Pancreas (tissue), 10 donors: ENCODE measurements around the gene CYSTM1. TPM values are rescaled to one million over a fixed set of nuclear protein-coding genes. Genes with fewer than 3 reads are reported as not detected.

Experiments used
- ATAC-seq, 4 donors: fragments of 200-7000 bp; cut with Tn5 transposase; one replicate each; pipeline versions ENCODE4 v1.8.0 to v1.9.1; 2020; ENCODE audit warnings: mild to moderate bottlenecking in 4 of 4, moderate library complexity in 4 of 4
- DNase-seq, 6 donors: peaks; one replicate each; pipeline ENCODE4 v3.0.0-alpha.2; 2020
- FAIRE-seq: peaks from 2 replicates; lab custom pipeline; 2012; peaks lifted over from hg19 to GRCh38; lab: Jason Lieb, UNC
- H3K27ac ChIP-seq, 4 donors: fragments of 200-600 bp; sonication (generic); 1 replicate in 3 of 4; 2 replicates in 1 of 4; pipeline versions ENCODE4 v1.5.0 to v1.8.0; 2020
- H3K27me3 ChIP-seq, 4 donors: fragments of 200-600 bp; one replicate each; pipeline ENCODE4 v1.8.0; 2021
- H3K36me3 ChIP-seq, 3 donors: fragments of 200-600 bp; sonication (generic) in 1 of 3; one replicate each; pipeline versions ENCODE4 v1.5.0 to v1.8.0; 2020 to 2021
- H3K4me1 ChIP-seq, 3 donors: fragments of 200-600 bp; one replicate each; pipeline ENCODE4 v1.8.0; 2021
- H3K4me3 ChIP-seq, 4 donors: fragments of 200-600 bp; sonication (generic) in 2 of 4; one replicate each; pipeline versions ENCODE4 v1.5.0 to v1.8.0; 2020 to 2021
- H3K9me3 ChIP-seq, 4 donors: fragments of 200-600 bp; one replicate each; pipeline ENCODE4 v1.8.0; 2021
- CTCF ChIP-seq, 4 donors: fragments of 200-600 bp; sonication (generic) in 3 of 4; IDR thresholded peaks; one replicate each; pipeline versions ENCODE4 v1.5.0 to v1.8.0; 2021; ENCODE audit warnings: antibody characterized with exemption in 4 of 4
- WGBS, 2 donors: extraction: QIAGEN DNeasy Blood & Tissue Kit; methylation state at CpG; one replicate each; pipeline ENCODE4 v1.1.7; 2013; 5-methylcytosine and 5-hydroxymethylcytosine counted together
- intact Hi-C, 3 donors: fragments of 100-400 bp; cut with DNase I; formaldehyde crosslinking; loops; one replicate each; pipeline versions ENCODE4 v1.11.1 to v1.14.2; 2022
- polyA plus RNA-seq, 2 donors: library from polyadenylated mRNA; stranded (reverse); fragments of 200-250 nt; gene quantifications; one replicate each; pipeline ENCODE4 v1.2.3, GENCODE V29; 2013
- total RNA-seq, 6 donors: library from RNA; stranded (reverse); fragmentation: NEBNext Ultra II Directional in 4 of 6; extraction: Animal tissue kit (Norgen Biotek cat#: 25700) in 4 of 6; gene quantifications; one replicate each; pipeline versions ENCODE4 v1.2.1 to v1.2.4, GENCODE V29; 2021 to 2023
- donor health status: healthy with polysubstance abuse.
- donor health status: DM: no; HTN: no; CAD: no; lungs with moderate emphysema.
- donor health status: DM: no; HTN: no; CAD: no.
- donor health status: control.
- donor health status: control.
- donor health status: Bipolar disorder and iron deficiency.
- donor health status: DM: yes; HTN: yes; CAD: no.
- donor health status: DM: no; HTN: no; CAD: no.
- donor health status: DM: no; HTN: no; CAD: no.
- donor health status: DM: yes; HTN: yes; CAD: no.

CYSTM1 gene
- total and polyA plus RNA-seq, 8 donors, result 30.2 to 185 (median 52.8) TPM

GRCh38 chr5:140246378-140247122 lies 71.6 kb downstream of the CYSTM1 start:
- Histone ChIP-seq H3K27ac (no peak overlapping the region), H3K4me1 (peaks cover 15 to 22% (median 19%) of the 10 kb centered on the region in 3 donors), H3K27me3 (no peaks in the 10 kb centered on the region), H3K4me3 (no peak overlapping the region), H3K36me3 (peaks cover 0 to 9% (median 0%) of the 10 kb centered on the region in 3 donors), H3K9me3 (no peaks in the 10 kb centered on the region)
- DNase-seq (no peak), ATAC-seq (no peak), FAIRE-seq (no peak)
- 80 to 82% methylated on average over 8 of the region's 8 CpGs for WGBS, 2 donors
- no peak for TF ChIP-seq CTCF (IDR thresholded peaks at IDR 0.05)
- intact Hi-C loops, result loop anchor here in 1 of 3 donors (5.0 kb wide), 1 partner anchor 106 kb away; no protein-coding TSS in a partner anchor

- DNase-seq (no peak), ATAC-seq (no peak), FAIRE-seq (no peak)
- H3K27me3 ChIP-seq, result no peaks in the 10 kb centered on the region
- WGBS, 2 donors, result 82 to 98% methylated on average over 3 of the region's 3 CpGs
- no peak overlapping the region for H3K4me3 ChIP-seq
- no peak for TF ChIP-seq CTCF (IDR thresholded peaks at IDR 0.05)
- peaks cover 2 to 8% (median 7%) of the 10 kb centered on the region in 3 donors for H3K4me1 ChIP-seq
- H3K27ac ChIP-seq, result no peak overlapping the region
- peaks cover 0 to 9% (median 0%) of the 10 kb centered on the region in 3 donors for H3K36me3 ChIP-seq
- no peaks in the 10 kb centered on the region for H3K9me3 ChIP-seq
- intact Hi-C loops, result loop anchor here in 1 of 3 donors (5.0 kb wide), 1 partner anchor 104 kb away; no protein-coding TSS in a partner anchor
Observed at GRCh38 chr5:140248414-140248813, 73.4 kb downstream of the CYSTM1 start.

- H3K4me1 ChIP-seq, result peaks cover 0 to 5% (median 4%) of the 10 kb centered on the region in 3 donors
- no peak for FAIRE-seq
- intact Hi-C loops, result loop anchor here in 1 of 3 donors (5.0 kb wide), 1 partner anchor 103 kb away; no protein-coding TSS in a partner anchor
- no peak for TF ChIP-seq CTCF (IDR thresholded peaks at IDR 0.05)
- H3K27ac ChIP-seq, result no peak overlapping the region
- no peak for DNase-seq
- ATAC-seq, result no peak
- WGBS, 2 donors, result 77 to 87% methylated on average over 5 of the region's 5 CpGs
- peaks cover 0 to 9% (median 0%) of the 10 kb centered on the region in 3 donors for H3K36me3 ChIP-seq
- no peaks in the 10 kb centered on the region for H3K9me3 ChIP-seq
- no peaks in the 10 kb centered on the region for H3K27me3 ChIP-seq
- H3K4me3 ChIP-seq, result no peak overlapping the region
Observed at GRCh38 chr5:140249536-140249935, 74.5 kb downstream of the CYSTM1 start.

- no peak overlapping the region for H3K27ac ChIP-seq
Observed at GRCh38 chr5:140250386-140250785, 75.4 kb downstream of the CYSTM1 start.

More at GRCh38 chr5:140250386-140250785, 75.4 kb downstream of the CYSTM1 start:
- Histone ChIP-seq H3K27me3 (no peaks in the 10 kb centered on the region), H3K4me1 (peaks cover 0 to 5% (median 0%) of the 10 kb centered on the region in 3 donors), H3K9me3 (no peaks in the 10 kb centered on the region), H3K36me3 (peaks cover 0 to 4% (median 0%) of the 10 kb centered on the region in 3 donors), H3K4me3 (no peak overlapping the region)
- ATAC-seq, result no peak
- 70 to 71% methylated on average over 6 of the region's 6 CpGs for WGBS, 2 donors
- intact Hi-C loops, result no loop called here
- no peak for TF ChIP-seq CTCF (IDR thresholded peaks at IDR 0.05)
- no peak for DNase-seq
- FAIRE-seq, result no peak
